GM18498 (cell line): Measurements from ENCODE around the gene GTF2I.
"Not testable (repeated sequence)": the region's sequence is repeated elsewhere in the genome, so short reads cannot be mapped to it uniquely, and the experiment has no call there.

Source experiments
- ATAC-seq: cut with Tn5 transposase; IDR thresholded peaks from one replicate; pipeline ENCODE4 v1.9.1; 2021; ENCODE audit warnings: mild to moderate bottlenecking, moderate library complexity; ENCODE audit not compliant: unreplicated experiment

The GTF2I gene

DNA sequence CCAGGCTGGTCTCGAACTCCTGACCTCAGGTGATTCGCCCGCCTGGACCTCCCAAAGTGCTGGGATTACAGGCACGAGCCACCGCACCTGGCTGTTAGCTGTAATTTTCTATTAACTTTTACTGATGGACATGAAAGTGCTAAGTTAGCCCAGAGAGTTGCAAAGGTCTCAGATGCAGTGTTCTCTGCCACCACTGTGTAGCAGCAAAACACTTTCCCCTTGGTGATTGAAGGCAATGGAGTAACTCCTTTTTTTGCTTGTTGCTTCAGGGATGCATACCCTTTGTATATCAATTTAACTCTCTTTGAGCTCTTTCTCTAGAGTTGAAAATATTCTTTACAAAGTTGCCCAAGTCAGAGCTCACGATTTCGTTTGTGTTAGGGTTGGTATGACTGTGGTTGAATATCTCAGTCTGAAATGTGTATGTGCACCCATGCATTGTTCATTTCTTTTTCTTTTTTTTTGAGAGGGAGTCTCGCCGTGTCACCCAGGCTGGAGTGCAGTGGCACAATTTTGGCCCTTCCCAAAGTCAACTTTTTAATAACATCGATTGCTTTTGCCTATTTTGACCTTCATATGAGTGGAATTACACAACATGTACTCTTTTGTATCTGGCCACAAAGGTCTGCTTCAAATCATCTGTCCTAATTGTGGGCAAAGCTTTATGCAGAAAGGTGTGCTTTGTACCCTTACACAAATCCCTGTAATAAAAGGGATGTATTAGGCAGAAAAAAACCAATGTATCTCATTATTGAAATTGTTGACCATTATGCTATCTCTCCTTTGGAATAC is 52.6 kb downstream of the GTF2I start:
- ATAC-seq: no peak

DNA sequence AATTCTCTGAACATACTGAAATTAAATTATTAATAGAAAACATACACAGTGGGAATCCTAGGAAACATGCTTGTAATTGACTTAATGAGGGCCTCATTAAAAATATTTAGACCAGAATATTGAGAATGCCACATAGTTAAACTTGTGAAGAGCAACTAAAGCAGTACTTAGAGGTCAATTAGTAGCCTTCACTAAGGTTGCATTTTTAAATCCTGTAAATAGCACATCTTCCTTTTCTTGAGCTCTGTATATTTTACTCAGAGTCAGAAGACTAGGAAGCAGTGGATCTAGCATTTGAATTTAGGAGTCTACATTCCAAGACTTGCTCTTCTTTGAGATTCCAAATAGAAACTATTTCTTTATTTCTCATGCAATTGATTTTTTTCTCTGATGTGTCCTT is 56.0 kb downstream of the GTF2I start:
- no peak for ATAC-seq

DNA sequence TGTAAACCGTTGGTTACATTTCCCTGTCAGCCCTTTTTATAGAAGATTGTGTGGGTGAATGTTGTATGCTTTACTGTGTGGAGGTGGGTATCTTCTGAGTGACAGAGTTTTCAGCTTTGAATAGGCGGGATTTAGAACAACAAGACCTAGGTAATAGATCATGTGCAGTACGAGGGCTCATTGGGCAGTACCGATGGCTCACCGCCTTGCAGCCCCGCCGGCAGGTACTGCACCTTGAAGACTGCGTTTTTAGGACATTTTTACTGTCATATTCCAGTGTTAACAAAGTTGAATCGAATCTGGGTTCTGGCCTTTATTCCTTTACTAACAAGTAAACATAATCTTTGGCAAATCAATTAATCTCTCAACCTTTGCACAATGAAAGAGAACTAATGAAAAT is 60.4 kb downstream of the GTF2I start:
- no peak for ATAC-seq

DNA sequence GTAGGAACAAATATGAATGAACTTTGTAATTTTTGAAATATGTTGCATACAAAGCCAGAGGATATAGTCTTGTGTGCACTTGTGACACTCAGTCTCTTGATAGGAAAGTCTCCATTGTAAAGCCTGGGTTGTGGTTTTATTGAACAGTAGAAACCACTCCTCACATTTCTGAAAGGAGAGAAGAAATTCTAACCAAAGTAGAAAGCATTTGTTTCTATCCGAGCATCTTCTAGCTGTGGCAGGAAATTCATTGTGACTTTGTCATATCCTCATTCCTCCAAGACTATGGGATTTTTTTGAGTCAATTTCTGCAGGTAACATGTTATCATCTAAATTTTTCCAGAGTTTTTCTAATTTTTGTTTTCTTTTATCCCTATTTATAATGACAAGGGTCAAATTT is 60.8 kb downstream of the GTF2I start:
- no peak for ATAC-seq

DNA sequence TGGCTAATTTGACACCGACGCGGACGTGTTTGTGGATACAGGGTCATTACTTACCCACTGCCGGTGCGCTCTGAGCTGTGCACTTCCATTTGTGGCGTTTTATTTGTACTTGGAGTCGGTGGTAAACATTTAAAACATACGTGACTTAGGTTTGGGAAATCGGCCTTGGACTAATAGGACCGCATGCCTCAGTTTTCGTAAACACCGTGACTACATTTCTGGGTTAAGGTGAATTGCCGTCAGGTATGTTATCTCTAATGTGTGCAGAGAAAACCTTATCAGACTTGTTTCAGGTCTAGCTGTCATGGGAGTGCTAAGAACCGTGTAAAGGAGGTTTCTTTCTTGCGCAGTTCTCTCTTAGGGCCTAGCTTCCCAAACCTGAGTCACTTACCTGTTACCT is 64.6 kb downstream of the GTF2I start:
- no peak for ATAC-seq

DNA sequence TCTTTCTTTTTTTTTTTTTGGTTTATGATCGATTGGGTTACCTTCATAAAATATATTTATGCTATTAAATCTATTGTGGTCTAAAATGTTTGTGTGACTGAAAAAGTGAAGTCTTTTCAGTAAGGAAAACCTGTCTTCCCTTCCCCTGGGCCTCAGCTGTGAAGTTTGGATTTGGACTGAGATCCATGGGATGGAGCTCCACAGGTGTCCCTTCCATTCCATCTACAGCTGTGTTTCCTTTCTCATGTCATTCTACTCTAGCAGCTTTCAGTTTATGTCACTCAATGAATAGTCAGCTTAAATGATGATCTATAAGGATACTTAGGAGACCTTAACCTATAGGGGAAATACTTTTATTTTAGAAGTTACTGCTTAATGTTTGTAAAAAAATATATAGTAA is 68.3 kb downstream of the GTF2I start:
- no peak for ATAC-seq

DNA sequence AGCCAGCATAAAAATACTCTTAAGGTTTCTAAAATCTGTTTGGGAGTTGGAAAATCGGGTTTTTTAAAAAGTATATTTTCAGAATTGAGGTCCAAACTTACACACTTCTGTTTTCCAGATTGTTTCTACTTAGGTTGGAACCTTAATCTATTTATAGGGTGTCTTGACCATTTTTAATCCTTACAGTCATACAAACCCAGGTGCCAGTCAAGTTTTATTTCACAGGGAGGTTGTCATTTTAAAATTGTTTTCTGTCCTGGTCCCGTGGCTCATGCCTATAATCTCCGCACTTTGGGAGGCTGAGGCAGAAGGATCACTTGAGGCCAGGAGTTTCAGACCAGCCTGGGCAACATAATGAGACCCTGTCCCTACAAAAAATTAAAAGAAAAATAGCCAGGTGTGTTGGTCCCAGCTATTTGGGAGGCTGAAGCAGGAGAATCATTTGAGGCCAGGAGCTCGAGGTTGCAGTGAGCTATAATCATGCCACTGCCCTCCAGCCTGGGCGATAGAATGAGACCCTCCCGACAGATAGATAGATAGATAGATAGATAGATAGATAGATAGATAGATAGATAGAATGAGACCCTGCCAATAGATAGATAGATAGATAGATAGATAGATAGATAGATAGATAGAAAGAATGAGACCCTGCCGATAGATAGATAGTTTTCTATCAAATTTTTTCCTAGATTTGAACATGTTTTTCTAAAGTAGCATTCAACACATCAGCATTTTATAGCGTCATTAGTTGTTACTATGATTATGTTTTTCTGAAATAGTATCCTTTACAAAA is 69.0 kb downstream of the GTF2I start:
- no peak for ATAC-seq

DNA sequence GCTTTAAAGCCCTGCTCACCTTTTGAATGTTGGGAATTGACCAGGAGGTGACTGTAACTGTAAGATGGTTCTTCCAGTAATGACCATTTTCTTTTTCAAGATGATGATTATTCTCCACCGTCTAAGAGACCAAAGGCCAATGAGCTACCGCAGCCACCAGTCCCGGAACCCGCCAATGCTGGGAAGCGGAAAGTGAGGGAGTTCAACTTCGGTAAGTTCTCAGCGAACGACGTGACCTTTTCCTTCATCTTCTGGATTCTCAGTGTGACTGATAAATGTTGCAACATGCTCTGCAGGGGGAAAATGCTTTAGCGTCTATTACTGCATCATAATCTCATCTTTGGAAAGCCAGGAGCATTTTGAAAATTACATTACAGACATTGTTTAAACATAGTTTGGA is 71.2 kb downstream of the GTF2I start:
- not testable (repeated sequence) for ATAC-seq

DNA sequence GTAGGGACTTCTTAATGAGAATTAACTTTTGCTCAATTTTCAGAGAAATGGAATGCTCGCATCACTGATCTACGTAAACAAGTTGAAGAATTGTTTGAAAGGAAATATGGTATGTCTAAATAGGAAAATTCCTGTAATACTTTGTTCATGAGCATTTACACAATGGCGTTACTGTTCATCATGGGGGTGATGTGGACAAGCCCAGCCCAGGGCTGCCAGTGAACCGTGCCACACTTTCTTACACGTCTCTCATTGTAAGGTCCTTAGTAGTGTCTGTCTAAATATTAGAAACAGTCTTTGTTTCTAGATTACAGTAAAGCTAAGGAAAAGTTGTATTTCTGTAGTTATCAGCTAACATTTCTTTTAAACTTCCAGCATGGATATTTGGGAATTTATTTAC is 72.7 kb downstream of the GTF2I start:
- not testable (repeated sequence) for ATAC-seq

DNA sequence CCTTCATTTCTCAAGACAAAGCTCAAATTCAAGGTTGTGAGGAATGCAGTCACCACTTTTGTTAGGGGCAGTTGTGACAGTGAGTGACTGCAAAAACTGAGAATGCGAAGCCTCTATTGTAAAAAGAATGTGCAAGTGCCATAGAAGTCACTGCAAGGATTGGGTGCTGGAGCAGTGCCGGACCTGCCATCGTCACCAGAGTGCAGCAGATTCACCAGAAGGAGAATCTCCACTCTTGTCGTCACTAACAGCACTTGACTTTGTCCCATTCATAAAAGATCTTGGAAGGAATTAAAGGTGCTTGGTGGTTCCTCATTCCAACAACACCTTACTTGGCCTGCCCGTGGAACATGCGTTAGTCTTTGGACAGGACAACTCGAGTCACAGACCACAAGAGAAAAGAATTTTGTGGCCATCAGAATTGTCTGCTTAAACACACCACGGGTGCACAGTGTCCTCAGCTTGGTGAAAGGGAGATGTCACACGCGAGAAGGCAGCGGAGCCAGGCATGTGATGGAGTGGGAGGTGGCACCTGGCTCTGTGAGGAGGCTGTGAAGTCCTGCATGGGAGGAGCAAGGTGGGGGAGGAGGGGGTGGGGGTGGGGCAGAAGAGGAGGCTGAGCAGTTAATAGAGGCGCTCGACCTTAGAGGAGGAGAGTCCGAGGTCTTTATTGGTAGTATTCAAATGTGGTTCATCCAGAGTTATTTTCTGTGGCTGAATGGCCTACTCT is 82.6 kb downstream of the GTF2I start:
- ATAC-seq: not testable (repeated sequence)

DNA sequence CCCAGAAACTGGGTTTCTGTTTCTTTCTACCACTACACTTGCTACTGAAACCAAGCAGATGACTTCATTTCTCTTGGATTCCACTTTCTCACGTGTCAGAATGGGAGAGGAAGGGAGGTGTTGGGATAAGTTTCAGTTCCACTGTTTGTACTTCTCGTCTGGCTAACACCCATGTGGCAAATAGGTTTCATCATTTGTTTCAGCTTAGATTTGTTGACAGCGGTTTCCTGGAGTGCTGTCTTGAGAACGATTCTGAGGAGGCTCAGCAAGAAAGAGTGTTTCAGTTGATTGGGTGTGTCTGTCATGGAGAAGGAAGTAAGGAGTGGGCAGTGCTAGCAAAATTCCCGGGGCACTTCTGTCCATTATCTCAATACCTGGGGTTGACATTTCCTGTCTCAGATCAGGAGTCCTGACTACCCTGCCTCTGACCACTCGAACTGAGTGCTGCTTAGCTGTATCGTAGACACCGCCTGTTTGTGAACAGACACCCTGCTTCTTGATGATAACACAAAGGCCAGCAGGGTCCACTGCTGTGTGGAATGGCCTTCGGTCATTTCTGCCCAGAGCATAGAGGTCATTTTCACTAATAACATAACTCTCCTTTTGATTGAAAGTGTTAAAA is 86.5 kb downstream of the GTF2I start:
- ATAC-seq: not testable (repeated sequence)

DNA sequence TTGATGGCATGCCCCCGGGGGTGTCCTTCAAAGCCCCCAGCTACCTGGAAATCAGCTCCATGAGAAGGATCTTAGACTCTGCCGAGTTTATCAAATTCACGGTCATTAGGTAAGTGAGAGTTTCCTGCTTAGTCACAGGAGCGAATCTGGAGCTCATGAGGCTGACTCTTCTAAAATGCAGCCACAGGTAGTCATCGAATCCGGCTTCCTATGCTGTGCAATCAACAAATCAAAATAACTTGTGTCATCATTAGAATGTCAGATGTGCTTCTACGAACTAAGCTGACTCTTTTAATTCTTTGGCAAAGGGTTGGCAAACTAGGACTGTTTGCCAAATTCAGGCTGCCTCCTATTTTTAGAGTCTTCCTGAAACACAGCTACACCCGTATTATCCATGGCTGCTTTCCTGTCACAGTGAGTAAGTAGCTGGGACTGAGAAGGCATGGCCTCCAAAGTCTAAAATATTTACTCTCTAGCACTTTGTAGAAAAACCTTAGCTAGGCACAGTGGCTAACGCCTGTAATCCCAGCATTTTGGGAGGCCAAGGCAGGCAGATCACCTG is 96.5 kb downstream of the GTF2I start:
- ATAC-seq: not testable (repeated sequence)

DNA sequence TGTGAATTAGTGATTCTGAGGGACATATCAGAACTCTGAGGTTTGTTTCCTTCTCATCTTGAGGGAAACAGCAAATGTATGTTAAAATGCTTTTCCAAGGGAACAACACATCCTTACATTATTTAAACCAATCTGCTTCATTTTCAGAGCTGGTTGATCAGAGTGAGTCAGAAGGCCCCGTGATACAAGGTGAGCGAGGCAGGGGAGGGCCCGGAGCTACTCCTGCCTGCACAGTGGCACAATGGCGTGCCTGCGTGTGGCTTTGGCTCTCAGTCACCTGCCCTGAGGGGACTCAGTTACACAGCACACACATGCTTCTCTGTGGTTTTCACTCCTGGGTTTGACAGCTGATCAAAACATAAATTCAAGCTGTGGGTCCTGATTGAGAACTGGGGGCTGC is 99.2 kb downstream of the GTF2I start:
- not testable (repeated sequence) for ATAC-seq

DNA sequence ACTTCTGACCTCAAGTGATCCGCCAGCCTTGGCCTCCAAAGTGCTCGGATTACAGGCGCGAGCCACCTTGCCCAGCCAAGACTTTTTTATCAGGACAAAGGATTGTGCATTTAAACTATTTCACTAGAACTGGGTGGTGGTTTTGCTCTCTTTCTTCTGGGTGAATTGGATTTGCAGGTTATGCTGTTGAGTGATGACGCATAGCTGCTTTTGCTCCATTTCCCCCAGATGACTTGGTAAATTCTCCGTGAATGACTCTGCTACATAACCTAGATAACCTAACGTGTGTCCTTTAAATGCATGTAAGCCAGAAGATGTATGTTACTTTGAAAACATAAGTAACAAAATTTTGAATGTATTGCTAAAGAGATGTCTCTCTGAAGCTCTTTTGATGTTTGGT is 100.8 kb downstream of the GTF2I start:
- not testable (repeated sequence) for ATAC-seq

DNA sequence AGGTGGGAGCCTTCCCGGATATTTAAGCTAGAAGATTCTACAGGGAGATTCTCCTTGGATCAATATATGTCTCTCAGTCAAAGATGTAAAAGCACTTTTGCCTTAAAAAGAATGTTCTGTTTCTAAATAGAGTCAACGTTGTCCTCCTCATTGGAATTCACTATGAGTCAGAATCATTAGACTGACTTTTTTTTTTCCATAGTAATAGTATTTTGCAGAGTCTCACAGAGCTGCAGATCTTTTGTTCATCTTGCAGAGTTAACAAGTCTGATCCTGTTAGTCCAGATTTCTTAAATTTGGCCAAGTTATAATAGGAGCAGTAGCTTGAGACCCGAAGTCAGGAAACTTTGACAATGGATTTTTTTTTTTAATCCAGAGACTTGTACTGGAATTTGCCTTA is 101.5 kb downstream of the GTF2I start:
- ATAC-seq: not testable (repeated sequence)

DNA sequence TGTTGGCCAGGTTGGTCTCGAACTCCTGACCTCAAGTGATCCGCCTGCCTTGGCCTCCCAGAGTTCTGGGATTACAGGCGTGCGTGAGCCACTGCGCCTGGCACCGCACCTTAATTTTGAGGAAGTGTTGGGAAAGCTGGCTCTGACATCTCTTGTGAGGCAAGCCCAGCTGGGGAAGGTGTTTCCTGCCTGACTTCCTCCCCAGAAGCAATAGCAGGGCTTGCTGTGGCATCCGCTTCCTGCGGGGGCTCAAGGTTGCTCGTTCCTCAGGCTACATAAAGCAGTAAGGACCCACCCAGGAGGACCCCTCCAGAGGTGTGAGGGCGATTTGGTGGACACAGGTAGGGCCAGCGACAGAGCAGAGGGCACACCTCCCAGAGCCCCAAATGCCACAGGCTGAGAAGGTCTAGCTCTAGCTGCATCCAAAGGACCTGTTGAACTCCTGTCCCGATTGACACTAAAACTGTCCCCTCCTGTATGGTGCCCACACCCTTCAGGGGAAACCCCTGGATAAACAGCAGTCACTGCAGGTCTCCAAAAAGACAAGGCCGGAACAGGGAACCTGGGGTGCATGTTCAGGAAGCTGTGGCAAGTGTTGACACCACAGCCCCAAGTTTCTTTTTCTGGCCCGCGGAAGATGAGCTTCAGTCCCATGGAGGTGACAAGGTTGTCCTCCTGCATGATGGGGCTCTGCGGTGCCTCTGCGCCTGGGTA is 107.8 kb downstream of the GTF2I start:
- ATAC-seq: peak; percentile 36

DNA sequence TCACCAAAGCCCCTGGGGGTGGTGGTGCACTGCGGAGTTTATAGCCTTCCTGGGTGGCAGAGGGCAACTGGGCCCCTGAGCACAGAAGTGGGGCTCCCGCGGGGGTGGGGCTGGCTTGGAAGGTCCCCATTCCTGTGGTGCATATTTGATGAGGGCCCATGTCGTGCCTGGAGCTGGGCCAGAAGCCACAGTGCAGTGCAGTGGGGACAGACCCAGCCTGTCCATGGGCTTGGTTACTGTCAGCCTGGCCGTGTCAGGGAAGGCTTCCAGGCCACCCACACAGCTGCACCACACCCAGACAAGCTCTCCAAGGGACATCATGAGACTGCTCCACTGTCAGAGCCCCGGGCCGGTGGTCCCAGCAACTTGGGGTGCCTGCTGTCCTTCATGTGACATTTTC is 109.0 kb downstream of the GTF2I start:
- ATAC-seq: peak; percentile 35

DNA sequence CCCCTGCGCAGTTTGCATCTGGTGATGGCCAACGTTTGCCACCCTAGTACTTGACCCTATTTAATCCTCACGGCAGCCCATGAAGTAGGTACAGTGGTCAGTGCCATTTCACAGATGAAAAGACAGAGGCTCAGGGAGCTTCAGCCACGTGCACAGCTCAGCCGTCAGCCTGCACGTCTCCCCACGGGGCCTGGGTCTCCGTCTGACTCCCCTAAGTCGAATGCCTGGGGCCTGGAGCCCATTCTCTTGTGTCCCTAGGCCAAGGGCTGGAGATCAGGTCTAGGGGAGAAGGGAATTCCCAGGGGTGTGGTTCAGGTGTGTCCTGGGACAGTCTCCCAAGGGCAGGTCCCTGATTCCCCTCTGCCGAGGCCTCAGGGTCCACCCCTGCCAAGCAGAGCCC is 109.5 kb downstream of the GTF2I start:
- ATAC-seq: not testable (repeated sequence)

DNA sequence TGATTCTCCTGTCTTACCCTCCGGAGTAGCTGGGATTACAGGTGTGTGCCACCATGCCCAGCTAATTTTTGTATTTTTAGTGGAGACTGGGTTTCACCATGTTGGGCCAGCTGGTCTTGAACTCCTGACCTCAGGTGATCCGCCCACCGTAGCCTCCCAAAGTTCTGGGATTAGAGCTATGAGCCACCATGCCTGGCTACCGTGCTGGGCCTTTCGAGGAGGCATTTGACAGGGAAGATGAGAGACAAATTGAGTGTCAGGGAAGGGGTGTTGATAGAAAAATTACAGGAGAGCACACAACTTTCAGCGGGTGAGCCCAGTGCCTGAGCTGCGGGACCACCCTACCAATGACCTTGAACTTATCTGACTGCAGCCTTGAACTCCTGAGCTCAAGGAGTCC is 112.5 kb downstream of the GTF2I start:
- not testable (repeated sequence) for ATAC-seq

DNA sequence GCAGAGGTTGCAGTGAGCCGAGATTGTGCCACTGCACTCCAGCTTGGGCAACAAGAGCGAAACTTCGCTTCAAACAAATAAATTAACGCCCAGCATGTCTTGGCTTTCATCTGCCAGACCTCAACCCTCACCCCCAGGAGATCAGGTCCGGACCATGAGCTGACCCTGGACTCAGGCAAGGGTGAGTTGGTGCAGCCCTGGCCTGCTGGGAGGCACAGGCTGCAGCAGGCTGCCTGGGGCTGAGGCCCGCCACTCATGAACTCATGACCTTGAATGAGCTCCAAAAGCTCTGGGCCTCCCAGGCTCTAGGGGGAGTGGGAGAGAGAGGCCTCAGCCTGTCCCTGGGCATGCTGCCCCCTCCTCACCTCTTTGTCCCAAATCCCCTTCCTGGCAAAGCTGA is 114.6 kb downstream of the GTF2I start:
- ATAC-seq: not testable (repeated sequence)
